Left lung (tissue), 10 donors: ENCODE results near the gene SYT8. TPM values are rescaled to one million over a fixed set of nuclear protein-coding genes. Genes with fewer than 3 reads are reported as not detected.

Experiments used
- ATAC-seq: fragments of 200-7000 bp; cut with Tn5 transposase; one replicate; pipeline ENCODE4 v1.9.1; 2020; ENCODE audit warnings: moderate library complexity
- DNase-seq, 4 donors: peaks; one replicate each; pipeline ENCODE4 v3.0.0-alpha.2; 2013 to 2020
- H3K27ac ChIP-seq, 2 donors: fragments of 200-600 bp; sonication (generic) in 1 of 2; one replicate each; pipeline versions ENCODE4 v1.5.0 to v1.8.0; 2020 to 2021
- H3K27me3 ChIP-seq, 2 donors: fragments of 200-600 bp; sonication (generic) in 1 of 2; one replicate each; pipeline versions ENCODE4 v1.5.0 to v1.8.0; 2020 to 2021
- H3K36me3 ChIP-seq, 2 donors: fragments of 200-600 bp; sonication (generic) in 1 of 2; one replicate each; pipeline versions ENCODE4 v1.5.0 to v1.8.0; 2020 to 2021
- H3K4me1 ChIP-seq, 2 donors: fragments of 200-600 bp; one replicate each; pipeline ENCODE4 v1.8.0; 2021
- H3K4me3 ChIP-seq, 2 donors: fragments of 200-600 bp; sonication (generic) in 1 of 2; one replicate each; pipeline versions ENCODE4 v1.5.0 to v1.8.0; 2020 to 2021; ENCODE audit warnings: mild to moderate bottlenecking in 1 of 2
- H3K9me3 ChIP-seq, 2 donors: fragments of 200-600 bp; sonication (generic) in 1 of 2; one replicate each; pipeline versions ENCODE4 v1.5.0 to v1.8.0; 2020 to 2021
- CTCF ChIP-seq, 2 donors: fragments of 200-600 bp; sonication (generic) in 1 of 2; IDR thresholded peaks; one replicate each; pipeline versions ENCODE4 v1.5.0 to v1.8.0; 2021; ENCODE audit warnings: antibody characterized with exemption in 2 of 2
- intact Hi-C, 2 donors: fragments of 100-400 bp; cut with DNase I; formaldehyde crosslinking; loops; one replicate each; pipeline versions ENCODE4 v1.11.2 to v1.14.2; 2022
- polyA plus RNA-seq, 6 donors: library from polyadenylated mRNA; unstranded; fragments of 120-200 nt; gene quantifications; one replicate each; pipeline ENCODE4 v1.2.1, GENCODE V29; 2013; ENCODE audit not compliant: insufficient read length in 6 of 6
- total RNA-seq, 2 donors: library from RNA; stranded (reverse); fragmentation: NEBNext Ultra II Directional; extraction: Animal tissue kit (Norgen Biotek cat#: 25700); gene quantifications; one replicate each; pipeline ENCODE4 v1.2.1, GENCODE V29; 2021
- donor health status: DM: no; HTN: yes; CAD: no.
- donor health status: DM: no; HTN: no; CAD: no.

Gene SYT8
- total and polyA plus RNA-seq, 8 donors, result 0.21 to 8.8 (median 1.1) TPM

- peaks cover 0 to 10% of the 10 kb centered on the region in 2 donors for H3K36me3 ChIP-seq
- intact Hi-C loops, result no loop called here
- DNase-seq (no peak), ATAC-seq (no peak)
- H3K4me3 ChIP-seq, result no peak overlapping the region
- H3K27ac ChIP-seq, result no peak overlapping the region
- no peak for TF ChIP-seq CTCF (IDR thresholded peaks at IDR 0.05)
- no peaks in the 10 kb centered on the region for H3K9me3 ChIP-seq
- H3K27me3 ChIP-seq, result no peaks in the 10 kb centered on the region
- H3K4me1 ChIP-seq, result peaks cover 13 to 51% of the 10 kb centered on the region in 2 donors
Measured at GRCh38 chr11:1861435-1862411, 26.9 kb downstream of the SYT8 start.

- Histone ChIP-seq H3K27me3 (peaks cover 0 to 3% of the 10 kb centered on the region in 2 donors), H3K4me3 (no peak overlapping the region), H3K9me3 (no peaks in the 10 kb centered on the region), H3K27ac (peak overlapping the region in 1 of 2 donors; percentile 15), H3K4me1 (peaks cover 13 to 41% of the 10 kb centered on the region in 2 donors), H3K36me3 (peaks cover 0 to 14% of the 10 kb centered on the region in 2 donors)
- TF ChIP-seq CTCF (IDR thresholded peaks at IDR 0.05), result no peak
- DNase-seq (no peak), ATAC-seq (peak; percentile 3)
- intact Hi-C loops, result no loop called here
Measured at GRCh38 chr11:1862588-1863351, 28.0 kb downstream of the SYT8 start.

- Histone ChIP-seq H3K27me3 (peaks cover 0 to 11% of the 10 kb centered on the region in 2 donors), H3K9me3 (no peaks in the 10 kb centered on the region), H3K27ac (peak overlapping the region; percentile 6 to 59), H3K4me3 (no peak overlapping the region), H3K36me3 (peaks cover 0 to 14% of the 10 kb centered on the region in 2 donors), H3K4me1 (peaks cover 13 to 36% of the 10 kb centered on the region in 2 donors)
- DNase-seq (peak; percentile 53 to 89 (median 82)), ATAC-seq (peak; percentile 95)
- intact Hi-C loops, result no loop called here
- no peak for TF ChIP-seq CTCF (IDR thresholded peaks at IDR 0.05)
Measured at GRCh38 chr11:1863352-1864216, 28.8 kb downstream of the SYT8 start.

- Histone ChIP-seq H3K27ac (peak overlapping the region in 1 of 2 donors; percentile 59), H3K9me3 (no peaks in the 10 kb centered on the region), H3K4me3 (no peak overlapping the region), H3K27me3 (peaks cover 0 to 18% of the 10 kb centered on the region in 2 donors), H3K36me3 (peaks cover 0 to 14% of the 10 kb centered on the region in 2 donors), H3K4me1 (peaks cover 13 to 35% of the 10 kb centered on the region in 2 donors)
- peak; percentile 4 for ATAC-seq
- intact Hi-C loops, result no loop called here
- peak in 1 of 4 donors; percentile 82 for DNase-seq
- TF ChIP-seq CTCF (IDR thresholded peaks at IDR 0.05), result no peak
Measured at GRCh38 chr11:1864231-1864630, 29.4 kb downstream of the SYT8 start.
